ENCODE results near the gene DEFB131A. TPM values are rescaled to one million over a fixed set of nuclear protein-coding genes. Genes with fewer than 3 reads are reported as not detected.
"Not testable (repeated sequence)": the region's sequence is repeated elsewhere in the genome, so short reads cannot be mapped to it uniquely, and the experiment has no call there.

The DEFB131A gene, protein sequence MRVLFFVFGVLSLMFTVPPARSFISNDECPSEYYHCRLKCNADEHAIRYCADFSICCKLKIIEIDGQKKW
- total RNA-seq, result not detected

DNA sequence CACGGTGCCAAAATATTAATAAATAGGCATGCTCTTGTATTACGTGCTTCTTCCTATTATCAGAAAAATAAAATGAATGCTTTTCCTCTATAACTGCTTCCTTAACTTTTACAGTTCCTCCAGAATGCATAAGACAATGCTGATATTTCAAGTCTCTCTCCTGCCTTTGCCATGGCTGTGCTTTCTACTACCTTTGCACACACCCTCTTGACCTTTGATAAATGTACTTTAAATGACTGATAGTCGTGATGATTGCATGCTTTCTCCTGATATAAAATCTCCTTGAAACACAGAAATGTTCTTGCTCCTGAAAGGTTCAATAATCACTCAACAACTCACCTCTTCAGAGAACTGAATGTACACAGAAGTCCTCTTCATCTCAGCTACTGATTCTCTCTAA lies at the start of gene DEFB131A:
TSS of gene DEFB131A (plus strand) at position 301 of the 400 bp plus-strand sequence. CDS start 120 bp downstream, outside the sequence.
- 63 to 66% methylated on average over 3 of the region's 3 CpGs for WGBS, 2 donors
- intact Hi-C loops (cut with DNase I; ENCODE audit: low total_unique reads); DNase-seq (ENCODE audit: low spot score in 2 of 2); H3K4me3 ChIP-seq (ENCODE audit: low read depth, poor library complexity, severe bottlenecking): not testable (repeated sequence)

DNA sequence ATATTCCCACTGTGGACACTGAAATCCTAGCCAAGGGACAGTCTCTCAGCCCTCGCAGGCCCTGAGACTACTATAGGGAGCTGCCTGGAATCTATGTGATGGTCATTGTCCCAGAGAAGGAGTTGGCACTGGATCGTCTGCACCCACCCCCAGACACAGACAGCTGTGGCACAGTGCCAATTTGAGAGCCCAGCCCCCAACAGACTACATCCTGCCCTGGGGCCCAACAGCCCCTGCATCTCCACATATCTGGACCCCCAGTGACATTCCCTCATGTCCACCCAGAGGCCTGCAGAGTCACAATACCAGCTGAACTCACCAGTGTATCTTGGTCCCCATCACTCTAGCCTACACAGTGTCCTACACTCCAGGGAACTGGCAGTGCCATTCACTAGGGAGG lies 38.4 kb upstream of the DEFB131A start:
- intact Hi-C loops (cut with DNase I; ENCODE audit: low total_unique reads); DNase-seq (ENCODE audit: low spot score in 2 of 2); H3K4me3 ChIP-seq (ENCODE audit: low read depth, poor library complexity, severe bottlenecking): not testable (repeated sequence)
- WGBS, 2 donors, result 75 to 76% methylated on average over 2 of the region's 2 CpGs

DNA sequence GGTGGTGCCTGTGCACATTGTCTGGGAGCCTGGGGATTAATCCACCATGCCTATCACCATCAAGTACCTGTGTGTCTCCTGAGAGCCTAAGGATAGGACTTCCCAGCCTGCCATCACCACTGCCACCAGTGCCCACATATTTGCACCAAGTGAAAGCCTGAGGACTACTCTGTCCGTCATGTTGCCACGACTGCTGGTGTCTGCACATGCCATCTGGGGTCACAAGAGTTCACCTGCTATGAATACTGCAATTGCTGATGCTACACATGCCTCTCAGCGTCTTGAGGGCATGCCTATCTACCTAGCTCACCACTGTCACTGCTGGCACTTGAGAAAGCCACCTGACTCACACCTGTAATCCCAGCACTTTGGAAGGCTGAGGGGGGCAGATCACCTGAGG lies 37.7 kb upstream of the DEFB131A start:
- DNase-seq (ENCODE audit: low spot score in 2 of 2); H3K4me3 ChIP-seq (ENCODE audit: low read depth, poor library complexity, severe bottlenecking); intact Hi-C loops (cut with DNase I; ENCODE audit: low total_unique reads): not testable (repeated sequence)
- 62% methylated on average over 3 of the region's 3 CpGs; no CpG with 5 or more reads in 1 of the 2 donors for WGBS, 2 donors

DNA sequence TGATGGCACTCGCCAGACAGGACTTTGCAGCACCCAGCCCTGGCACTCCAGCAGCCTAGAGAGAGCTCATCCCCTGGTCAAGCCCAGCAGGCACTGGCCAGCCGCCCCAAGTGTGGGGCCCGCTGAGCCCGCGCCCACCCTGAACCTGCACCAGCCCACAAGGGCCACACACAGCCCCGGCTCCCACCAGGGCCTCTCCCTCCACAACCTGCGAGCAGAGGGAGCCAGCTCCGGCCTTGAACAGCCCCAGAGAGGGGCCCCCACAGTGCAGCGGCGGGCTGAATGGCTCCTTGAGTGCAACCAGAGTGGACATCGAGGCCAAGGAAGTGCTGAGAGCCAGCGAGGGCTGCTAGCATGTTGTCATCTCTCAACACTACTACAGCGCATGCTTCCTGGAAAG lies 34.4 kb upstream of the DEFB131A start:
- DNase-seq (ENCODE audit: low spot score in 2 of 2), result no peak
- no peak overlapping the region for H3K4me3 ChIP-seq (ENCODE audit: low read depth, poor library complexity, severe bottlenecking)
- TF ChIP-seq POLR2A (IDR thresholded peaks at IDR 0.05), result no peak
- 85 to 89% methylated on average over 9 to 13 of the region's 13 CpGs for WGBS, 2 donors
- intact Hi-C loops (cut with DNase I; ENCODE audit: low total_unique reads), result no loop called here

DNA sequence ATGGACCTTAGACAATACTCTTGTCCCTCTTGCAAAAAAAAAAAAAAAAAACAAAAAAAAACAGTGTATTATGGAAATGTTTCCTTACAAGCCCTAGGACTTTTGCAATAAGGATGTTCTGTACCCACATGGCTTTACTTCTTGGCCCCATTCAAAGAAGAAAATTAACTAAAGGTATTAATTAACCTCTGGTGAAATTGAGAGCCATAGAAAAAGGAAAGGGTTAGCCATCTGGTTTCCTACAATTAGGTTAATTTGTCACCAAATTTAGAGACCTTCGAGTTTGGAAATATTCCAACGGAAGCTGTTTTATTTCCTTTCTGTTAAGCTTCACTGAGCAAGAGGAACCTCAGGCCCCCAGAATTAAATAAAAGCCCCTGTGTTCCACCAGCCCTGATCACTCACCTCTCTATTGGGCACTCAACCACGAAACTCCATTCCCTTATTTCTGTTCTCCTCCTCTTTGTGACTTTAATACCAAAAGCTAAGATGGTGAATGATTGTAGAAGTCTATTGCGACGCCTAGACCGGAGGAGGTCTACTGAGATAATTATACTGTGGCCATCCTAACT lies 22.2 kb upstream of the DEFB131A start:
- 72 to 76% methylated on average over 6 of the region's 6 CpGs for WGBS, 2 donors
- intact Hi-C loops (cut with DNase I; ENCODE audit: low total_unique reads); DNase-seq (ENCODE audit: low spot score in 2 of 2); H3K4me3 ChIP-seq (ENCODE audit: low read depth, poor library complexity, severe bottlenecking): not testable (repeated sequence)

DNA sequence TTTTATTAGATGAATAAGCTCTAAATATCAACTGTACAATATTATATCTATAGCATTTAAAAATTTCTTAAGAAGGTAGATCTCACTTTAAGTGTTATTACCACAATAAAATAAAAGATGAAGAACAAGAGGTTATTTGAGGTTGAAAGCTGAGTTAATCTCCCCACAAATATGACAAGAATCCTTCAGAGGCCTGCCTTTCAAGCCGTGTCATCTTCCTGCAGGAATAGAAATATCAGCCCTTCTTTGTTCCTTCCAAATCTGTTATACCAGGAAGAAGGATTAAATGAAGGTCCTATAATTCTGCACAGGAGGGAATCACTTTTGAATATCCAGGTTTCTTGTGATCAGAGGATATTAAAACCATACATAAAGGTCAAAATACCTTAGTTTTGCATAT lies 18.3 kb upstream of the DEFB131A start:
- H3K4me3 ChIP-seq (ENCODE audit: low read depth, poor library complexity, severe bottlenecking); DNase-seq (ENCODE audit: low spot score in 2 of 2); intact Hi-C loops (cut with DNase I; ENCODE audit: low total_unique reads): not testable (repeated sequence)
- 30 to 33% methylated on average over 1 of the region's 1 CpG for WGBS, 2 donors

DNA sequence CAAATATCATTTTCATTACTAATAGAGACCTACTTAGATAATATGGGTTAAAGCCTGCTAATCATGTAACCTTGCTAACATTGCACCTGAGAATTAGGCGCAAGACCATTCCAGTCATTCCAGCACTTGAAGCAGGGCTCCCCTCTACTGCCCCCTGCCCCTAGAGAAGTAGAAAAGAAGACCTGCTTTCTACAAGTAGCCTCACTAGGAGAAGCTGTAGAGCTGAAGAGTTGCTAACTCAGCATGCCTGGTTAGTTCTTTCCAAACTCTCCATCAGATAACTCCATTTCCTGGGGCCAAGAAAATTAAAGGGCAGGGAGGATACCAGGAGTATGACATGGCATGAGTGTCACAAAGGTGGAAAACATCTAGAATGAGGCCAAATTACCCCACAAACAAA lies 14.2 kb upstream of the DEFB131A start:
- H3K4me3 ChIP-seq (ENCODE audit: low read depth, poor library complexity, severe bottlenecking); intact Hi-C loops (cut with DNase I; ENCODE audit: low total_unique reads); DNase-seq (ENCODE audit: low spot score in 2 of 2): not testable (repeated sequence)
- 78 to 85% methylated on average over 1 of the region's 1 CpG for WGBS, 2 donors

DNA sequence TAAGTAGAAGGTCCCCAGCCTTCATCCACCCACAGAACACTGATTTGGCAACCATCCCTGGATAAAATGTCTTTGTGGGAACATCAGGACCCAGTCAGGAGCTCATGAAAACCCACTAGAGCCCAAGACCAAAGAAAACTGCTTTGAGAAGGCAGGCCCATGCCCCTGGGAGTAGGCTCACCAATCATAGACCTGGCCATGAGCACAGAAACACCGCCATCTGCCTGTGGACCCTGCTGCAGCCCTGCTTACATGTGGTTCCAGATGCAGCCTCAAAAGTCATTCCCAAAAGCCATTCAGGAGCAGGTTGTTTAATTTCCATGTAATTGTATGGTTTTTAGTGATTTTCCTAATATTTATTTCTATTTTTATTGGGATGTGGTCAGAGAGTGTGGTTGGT lies 10.9 kb upstream of the DEFB131A start:
- intact Hi-C loops (cut with DNase I; ENCODE audit: low total_unique reads); DNase-seq (ENCODE audit: low spot score in 2 of 2); H3K4me3 ChIP-seq (ENCODE audit: low read depth, poor library complexity, severe bottlenecking): not testable (repeated sequence)
- WGBS, 2 donors, result 61 to 73% methylated on average over 1 of the region's 1 CpG

DNA sequence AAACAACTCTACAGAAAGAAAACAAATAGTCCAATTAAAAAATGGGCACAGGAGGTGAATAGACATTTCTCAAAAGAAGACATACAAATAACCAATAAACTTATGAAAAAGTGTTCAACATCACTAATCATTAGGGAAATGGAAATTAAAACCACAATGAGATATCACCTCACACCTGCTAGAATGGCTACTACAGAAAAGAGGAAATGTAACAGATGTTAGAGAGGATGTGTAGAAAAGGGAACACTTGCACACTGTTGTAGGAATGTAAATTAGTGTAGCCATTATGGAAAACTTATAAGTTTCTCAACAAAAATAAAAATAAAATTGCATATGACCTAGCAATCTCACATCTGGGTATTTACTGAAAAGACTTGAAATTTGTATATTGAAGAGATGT lies 7.5 kb upstream of the DEFB131A start:
- intact Hi-C loops (cut with DNase I; ENCODE audit: low total_unique reads); H3K4me3 ChIP-seq (ENCODE audit: low read depth, poor library complexity, severe bottlenecking); DNase-seq (ENCODE audit: low spot score in 2 of 2): not testable (repeated sequence)

DNA sequence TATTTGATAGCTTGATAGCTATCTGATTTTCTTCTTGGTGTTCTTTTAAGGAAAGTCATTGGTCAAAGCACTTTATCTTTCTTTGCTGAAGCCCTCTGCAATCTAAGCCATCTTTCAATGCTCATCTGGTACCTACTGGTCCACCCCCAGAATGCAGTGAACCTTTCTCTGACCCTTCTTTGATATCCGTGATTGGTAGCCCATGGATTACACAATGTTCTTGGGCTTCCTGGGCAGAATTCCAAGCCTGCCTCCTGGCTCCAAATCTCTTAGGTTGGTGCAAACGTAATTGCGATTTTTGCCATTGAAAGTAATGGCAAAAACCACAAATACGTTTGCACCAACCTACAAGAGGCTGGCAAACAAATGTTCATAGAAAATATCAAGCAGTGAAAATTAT lies 1.9 kb upstream of the DEFB131A start:
- DNase-seq (ENCODE audit: low spot score in 2 of 2); H3K4me3 ChIP-seq (ENCODE audit: low read depth, poor library complexity, severe bottlenecking); intact Hi-C loops (cut with DNase I; ENCODE audit: low total_unique reads): not testable (repeated sequence)
- WGBS, 2 donors, result 61 to 62% methylated on average over 4 of the region's 4 CpGs

DNA sequence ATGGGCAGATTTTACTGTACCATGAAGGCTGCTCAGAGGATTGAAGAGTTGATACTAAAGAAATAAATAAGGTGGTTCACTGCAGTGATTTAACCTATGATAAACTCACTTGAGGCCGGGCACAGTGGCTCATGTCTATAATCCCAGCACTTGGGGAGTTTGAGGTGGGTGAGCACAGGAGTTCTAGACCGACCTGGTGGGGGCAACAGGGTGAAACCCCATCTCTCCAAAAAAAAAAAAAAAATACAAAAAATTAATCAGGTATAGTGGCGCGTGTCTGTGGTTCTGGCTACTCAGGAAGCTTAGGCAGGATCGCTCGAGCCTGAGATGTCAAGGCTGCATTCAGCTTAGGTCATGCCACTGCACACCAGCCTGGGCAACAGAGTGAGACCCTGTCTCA lies 467 bp downstream of the DEFB131A start:
- intact Hi-C loops (cut with DNase I; ENCODE audit: low total_unique reads), result not testable (repeated sequence)

DNA sequence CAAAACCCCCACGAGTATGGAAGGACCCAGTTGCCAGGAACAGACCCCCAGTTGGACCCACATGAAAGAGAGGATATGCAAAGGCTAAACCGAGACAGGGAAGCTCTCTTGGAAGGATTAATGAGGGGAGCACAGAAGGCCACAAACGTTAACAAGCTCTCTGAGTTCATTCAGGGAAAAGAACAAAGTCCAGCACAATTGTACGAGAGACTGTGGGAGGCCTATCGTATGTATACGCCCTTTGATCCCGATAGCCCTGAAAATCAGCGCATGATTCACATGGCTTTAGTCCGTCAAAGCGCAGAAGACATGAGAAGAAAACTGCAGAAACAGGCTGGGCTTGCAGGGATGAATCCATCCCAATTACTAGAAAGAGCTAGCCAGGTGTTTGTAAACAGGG lies 8.0 kb downstream of the DEFB131A start:
- DNase-seq (ENCODE audit: low spot score in 2 of 2); intact Hi-C loops (cut with DNase I; ENCODE audit: low total_unique reads); H3K4me3 ChIP-seq (ENCODE audit: low read depth, poor library complexity, severe bottlenecking): not testable (repeated sequence)
- WGBS, 2 donors, result 77 to 79% methylated on average over 10 of the region's 10 CpGs

More for the DNA sequence above, 467 bp downstream of the DEFB131A start:
- 78 to 85% methylated on average over 6 of the region's 6 CpGs for WGBS, 2 donors
- not testable (repeated sequence) for H3K4me3 ChIP-seq (ENCODE audit: low read depth, poor library complexity, severe bottlenecking); DNase-seq (ENCODE audit: low spot score in 2 of 2)

DNA sequence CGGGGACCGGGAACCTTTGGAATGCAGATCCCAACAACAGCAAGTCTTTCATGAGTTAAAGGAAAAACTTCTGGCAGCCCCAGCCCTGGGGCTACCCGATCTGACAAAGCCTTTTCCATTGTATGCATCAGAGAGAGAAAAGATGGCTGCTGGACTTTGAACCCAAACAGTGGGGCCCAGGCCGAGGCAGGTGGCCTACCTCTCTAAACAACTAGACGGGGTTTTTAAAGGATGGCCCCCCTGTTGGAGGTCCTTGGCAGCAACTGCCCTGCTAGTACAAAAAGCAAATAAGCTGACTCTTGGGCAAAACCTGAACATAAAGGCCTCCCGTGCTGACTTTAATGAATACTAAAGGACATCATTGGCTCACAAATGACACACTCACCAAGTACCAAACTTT lies 10.1 kb downstream of the DEFB131A start:
- H3K4me3 ChIP-seq (ENCODE audit: low read depth, poor library complexity, severe bottlenecking); DNase-seq (ENCODE audit: low spot score in 2 of 2); intact Hi-C loops (cut with DNase I; ENCODE audit: low total_unique reads): not testable (repeated sequence)
- 85 to 91% methylated on average over 6 of the region's 6 CpGs for WGBS, 2 donors

DNA sequence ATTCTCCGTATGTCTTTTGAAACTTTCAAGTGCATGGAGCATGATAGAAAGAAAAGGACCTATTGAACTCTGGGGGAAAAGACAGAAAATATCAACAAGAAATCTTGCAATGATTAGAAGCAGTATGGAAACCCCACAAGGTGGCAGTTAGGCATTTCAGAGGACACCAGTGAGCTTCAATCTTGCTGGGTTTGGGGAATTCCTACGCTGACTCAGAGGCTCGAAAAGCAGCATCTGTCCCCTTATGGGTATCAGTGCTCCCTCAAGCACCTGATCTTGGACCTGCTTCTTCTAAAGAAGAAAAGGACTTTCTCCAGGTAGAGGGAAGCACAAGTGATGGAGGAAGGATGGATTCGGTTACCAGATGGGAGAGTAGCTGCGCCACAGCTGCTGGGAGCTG lies 10.8 kb downstream of the DEFB131A start:
- DNase-seq (ENCODE audit: low spot score in 2 of 2); intact Hi-C loops (cut with DNase I; ENCODE audit: low total_unique reads); H3K4me3 ChIP-seq (ENCODE audit: low read depth, poor library complexity, severe bottlenecking): not testable (repeated sequence)
- 52 to 62% methylated on average over 5 of the region's 5 CpGs for WGBS, 2 donors

DNA sequence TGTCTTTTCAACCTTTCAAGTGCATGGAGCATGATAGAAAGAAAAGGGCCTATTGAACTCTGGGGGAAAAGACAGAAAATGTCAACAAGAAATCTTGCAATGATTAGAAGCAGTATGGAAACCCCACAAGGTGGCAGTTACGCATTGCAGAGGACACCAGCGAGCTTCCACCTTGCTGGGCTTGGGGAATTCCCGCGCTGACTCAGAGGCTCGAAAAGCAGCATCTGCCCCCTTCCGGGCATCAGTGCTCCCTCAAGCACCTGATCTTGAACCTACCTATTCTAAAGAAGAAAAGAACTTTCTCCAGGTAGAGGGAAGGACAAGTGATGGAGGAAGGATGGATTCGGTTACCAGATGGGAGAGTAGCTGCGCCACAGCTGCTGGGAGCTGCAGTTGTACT lies 35.3 kb downstream of the DEFB131A start:
- WGBS, 2 donors, result 22% methylated on average over 6 of the region's 8 CpGs; no CpG with 5 or more reads in 1 of the 2 donors
- H3K4me3 ChIP-seq (ENCODE audit: low read depth, poor library complexity, severe bottlenecking); intact Hi-C loops (cut with DNase I; ENCODE audit: low total_unique reads): not testable (repeated sequence)

DNA sequence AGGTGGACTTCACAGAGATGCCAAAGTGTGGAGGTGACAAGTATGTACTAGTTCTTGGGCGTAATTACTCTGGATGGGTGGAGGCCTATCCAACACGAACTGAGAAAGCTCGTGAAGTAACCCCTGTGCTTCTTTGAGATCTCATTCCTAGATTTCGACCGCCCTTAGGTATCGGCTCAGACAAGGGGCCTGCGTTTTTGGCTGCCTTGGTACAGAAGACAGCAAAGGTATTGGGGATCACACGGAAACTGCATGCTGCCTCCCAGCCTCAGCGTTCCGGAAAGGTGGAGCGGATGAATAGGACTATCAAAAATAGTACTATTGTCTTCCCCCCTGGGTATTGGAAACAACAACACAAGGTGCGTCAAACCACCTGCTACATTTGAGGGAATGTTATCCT lies 35.9 kb downstream of the DEFB131A start:
- peak in 1 of 2 donors; percentile 34 for DNase-seq (ENCODE audit: low spot score in 2 of 2)
- 69 to 73% methylated on average over 12 of the region's 12 CpGs for WGBS, 2 donors
- intact Hi-C loops (cut with DNase I; ENCODE audit: low total_unique reads); H3K4me3 ChIP-seq (ENCODE audit: low read depth, poor library complexity, severe bottlenecking): not testable (repeated sequence)

More for the DNA sequence above, 35.3 kb downstream of the DEFB131A start:
- not testable (repeated sequence) for DNase-seq (ENCODE audit: low spot score in 2 of 2)

All from lower leg skin (tissue), 4 donors.